GM18499 (cell line): Measurements from ENCODE around the gene INPP4B.

Source experiments
- ATAC-seq: cut with Tn5 transposase; IDR thresholded peaks from one replicate; pipeline ENCODE4 v1.9.1; 2021; ENCODE audit warnings: moderate number of reproducible peaks; ENCODE audit not compliant: insufficient read depth, unreplicated experiment

INPP4B gene

DNA sequence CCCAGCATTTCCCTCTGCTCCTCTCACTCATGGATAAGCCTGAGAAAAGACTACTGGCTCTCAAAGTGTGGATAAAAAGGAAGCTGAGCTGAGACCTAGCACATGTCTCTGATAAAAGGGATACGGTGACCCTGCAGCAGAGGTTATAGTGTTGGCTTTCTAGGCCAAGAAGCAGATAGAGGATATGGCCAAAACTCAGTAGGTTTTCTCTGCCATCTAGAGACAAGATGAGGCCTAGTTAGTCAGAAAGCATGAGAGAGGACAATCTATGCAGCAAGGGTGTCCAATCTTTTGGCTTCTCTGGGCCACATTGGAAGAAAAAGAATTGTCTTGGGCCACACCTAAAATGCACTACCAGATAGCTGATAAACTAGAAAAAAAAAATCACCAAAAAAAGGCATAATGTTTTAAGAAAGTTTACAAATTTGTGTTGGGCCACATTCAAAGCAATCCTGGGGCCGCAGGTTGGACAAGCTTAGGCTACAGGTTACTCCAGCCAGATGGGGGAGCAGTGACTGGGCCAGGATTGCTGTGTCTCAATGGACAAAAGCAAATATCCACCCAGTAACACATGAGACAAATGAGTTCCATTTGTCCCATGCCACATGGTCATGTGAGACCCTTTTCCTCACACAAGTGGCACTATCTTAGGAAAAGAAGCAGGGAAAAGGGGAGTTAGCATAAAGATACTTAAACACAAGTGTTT, 411.4 kb downstream of the INPP4B start:
- no peak for ATAC-seq

DNA sequence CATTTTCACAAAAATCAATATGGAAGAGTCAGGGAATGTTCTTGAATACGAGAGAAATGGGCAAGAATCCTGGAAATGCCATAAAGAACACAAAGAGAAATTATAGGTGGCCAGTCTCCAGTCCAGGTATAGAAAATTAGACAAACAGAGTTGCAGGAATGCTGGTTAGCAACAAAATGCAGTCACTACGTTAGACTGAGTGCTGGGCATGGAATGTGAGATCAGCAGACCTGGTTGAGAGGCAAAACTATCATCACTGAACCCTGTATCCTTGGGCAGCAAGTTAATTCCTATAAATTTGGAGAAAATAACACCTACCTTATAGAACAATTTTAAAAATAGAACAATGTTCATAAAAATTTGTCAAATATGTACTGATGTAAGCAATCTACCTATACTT, 417.4 kb downstream of the INPP4B start:
- ATAC-seq, result no peak

DNA sequence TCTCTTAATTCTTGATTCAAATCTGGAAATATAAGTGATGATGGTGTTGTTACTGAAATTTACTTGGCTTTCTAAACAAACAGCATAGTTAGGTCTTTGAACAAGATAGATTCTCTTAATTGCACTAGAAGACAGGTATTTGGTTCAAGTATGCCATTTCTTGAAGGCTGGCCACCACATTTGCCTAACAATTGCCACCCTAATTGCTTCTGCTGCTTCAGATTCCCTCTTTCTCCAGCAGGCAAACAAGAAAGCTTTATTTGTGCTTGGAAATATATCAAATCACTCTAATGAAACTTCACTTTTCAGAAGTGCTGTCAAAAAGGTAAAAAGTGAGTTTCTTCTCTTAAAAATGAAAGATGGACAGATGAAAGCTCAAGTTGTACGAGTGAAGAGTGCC, 418.6 kb downstream of the INPP4B start:
- no peak for ATAC-seq

DNA sequence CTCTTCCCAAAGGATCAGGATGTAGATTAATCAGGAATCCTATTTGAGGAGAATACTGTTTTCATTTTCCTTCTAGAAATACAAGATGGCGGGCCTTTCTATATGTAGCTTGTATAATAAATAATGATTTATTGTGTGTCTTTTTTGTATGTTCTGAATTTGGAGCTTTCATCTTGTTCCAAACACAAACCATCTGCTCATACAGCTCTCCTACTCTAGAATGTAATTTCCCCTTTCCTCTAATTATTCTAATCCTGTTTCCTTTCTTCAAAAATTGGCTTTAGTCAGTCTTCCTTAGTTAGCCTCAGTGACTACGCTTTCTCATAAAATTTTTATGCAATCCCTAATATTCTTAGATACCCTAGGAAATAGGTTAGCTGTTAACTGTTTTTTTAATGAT, 422.2 kb downstream of the INPP4B start:
- ATAC-seq, result no peak

DNA sequence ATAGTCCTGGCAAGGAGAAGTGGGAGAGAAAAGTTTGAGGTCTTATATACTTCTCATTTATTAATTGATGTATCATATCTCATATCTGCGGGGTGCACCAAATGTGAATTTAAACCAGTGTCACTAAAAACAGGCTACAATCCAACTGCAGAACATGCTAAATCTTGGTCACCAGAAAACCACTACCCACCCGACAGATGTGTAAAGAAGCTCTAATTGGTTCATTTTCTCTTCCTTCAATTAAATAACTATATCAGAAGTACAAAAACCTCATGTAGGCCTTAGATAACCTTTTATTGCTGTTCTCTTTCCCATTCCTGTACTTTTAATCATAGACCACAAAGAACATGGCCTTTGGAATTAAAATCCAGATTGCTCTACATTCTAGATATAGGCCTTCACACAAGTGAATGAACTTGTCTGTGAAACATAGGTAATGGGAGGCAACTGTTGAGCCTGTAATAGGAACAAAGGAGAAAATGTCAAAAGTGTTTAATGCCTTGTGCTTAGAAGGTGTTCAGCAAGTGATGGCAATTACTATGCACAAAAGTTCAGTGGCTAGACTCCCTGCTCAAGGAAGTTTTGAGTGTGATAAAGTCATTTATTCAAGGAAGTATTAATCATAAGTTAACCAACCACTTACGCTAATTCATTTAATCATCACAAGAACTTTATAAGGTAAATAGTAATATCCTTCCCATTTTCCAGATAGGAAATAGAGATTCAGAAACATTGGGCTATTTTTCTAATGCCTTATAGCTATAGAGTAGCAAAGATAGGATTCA, 425.6 kb downstream of the INPP4B start:
- no peak for ATAC-seq

DNA sequence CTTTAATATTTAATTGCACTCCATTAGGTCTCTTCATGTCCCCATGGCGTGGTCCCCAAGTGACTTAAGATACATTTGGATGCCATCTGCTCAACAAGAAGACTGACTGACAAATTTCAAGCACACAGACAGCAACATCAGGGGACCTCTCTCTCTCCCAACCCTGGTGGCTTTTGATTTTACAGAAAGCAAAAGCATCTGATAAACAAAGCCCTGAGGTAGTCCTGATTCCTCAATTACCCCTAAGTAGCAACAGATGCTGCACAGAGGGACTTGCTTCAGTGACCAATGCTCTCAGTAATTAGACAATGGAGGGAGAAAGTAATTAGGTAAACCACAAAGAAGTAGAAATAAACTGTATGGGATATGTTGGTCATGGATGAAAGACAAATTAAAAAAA, 426.4 kb downstream of the INPP4B start:
- no peak for ATAC-seq

DNA sequence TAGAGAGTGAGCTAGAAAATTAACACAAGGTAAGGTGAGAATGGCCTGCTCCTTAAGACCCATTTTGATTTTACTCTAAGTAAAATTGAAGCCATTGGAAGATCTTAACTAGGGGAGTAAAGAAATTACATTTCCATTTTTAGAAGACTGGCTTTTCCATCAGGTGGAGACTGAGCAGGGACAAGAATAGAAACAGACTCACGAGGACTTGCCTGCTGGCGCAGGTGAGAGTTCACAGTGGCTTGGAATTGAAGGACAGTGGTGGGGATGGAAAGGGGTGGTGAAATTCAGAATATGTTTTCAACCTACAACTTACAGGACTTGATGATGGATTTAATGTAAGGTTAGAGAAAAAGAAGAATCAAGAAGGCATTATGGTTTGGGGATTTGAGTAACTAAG, 427.4 kb downstream of the INPP4B start:
- ATAC-seq, result no peak

DNA sequence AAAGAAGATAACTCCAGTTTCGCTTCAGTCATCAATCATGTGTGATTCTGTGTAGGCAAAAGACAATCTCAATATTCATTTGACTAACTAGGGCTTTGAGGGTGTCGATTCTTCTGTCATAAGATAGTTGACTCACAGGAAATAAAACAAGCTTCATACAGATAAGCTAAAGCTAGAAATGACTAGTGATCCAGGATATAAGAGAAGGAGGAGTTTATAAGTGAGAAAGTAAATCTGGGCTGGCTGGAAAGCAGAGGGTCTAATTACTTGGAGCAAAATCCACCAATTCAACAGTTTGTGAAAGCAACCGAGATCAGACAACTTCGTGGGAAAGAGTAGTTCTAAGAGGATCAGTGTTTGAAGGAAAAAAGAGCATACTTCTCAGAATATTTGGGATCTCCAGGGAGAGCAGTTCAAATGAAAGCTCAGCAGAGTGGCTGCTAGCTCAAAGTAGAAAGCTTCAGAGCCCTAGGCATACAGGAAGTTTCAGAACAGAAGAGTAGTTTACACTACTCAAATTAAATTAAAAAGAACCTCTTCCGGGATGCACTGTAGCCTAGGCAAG, 429.3 kb downstream of the INPP4B start:
- ATAC-seq, result no peak

DNA sequence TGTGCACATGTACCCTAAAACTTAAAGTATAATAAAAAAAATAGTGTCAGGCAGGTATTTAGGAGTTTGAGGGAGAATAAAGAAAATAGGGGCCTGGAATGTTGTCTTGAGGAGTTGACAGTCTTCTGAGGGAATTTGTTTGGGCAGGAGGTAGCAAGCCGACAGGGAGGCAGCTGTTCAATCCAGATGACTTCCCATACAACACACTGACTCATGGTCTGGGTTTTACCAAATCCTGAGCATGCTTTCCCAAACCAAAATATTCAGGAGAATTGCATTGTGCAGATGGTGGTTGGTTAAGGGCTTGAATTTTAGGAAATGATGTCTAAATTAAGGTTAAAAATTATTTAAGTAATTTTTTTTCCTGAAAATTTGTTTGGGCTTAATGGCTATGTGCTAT, 430.0 kb downstream of the INPP4B start:
- no peak for ATAC-seq

DNA sequence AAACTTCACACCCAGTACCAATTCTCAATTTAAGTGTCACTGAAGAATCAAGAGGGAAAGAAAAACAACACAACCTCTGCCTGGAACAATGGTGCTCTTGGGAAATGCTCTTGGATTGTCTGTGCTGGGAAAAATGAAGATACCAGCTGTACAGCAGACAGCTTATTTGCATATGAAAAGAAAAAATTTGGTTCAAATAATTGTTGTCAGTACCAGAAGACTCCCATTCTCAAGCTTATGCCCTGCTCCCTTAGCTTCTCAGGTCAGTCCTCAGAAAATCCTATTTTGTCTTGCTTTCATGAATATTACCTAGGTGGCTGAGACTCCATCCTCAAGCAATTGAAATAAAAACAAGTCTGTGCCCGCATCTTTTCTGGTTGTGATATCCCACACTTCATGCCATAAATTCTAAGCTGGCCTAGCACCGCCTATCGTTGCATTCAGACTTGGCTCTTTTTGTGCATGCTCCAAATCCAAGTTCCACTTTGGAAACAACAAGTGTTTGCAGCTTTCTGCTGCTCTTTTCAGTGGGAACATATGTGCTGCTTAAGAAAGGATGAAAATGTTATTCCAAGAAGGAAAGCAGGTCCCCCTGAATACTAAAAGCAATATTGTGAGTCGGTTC, 431.6 kb downstream of the INPP4B start:
- no peak for ATAC-seq

DNA sequence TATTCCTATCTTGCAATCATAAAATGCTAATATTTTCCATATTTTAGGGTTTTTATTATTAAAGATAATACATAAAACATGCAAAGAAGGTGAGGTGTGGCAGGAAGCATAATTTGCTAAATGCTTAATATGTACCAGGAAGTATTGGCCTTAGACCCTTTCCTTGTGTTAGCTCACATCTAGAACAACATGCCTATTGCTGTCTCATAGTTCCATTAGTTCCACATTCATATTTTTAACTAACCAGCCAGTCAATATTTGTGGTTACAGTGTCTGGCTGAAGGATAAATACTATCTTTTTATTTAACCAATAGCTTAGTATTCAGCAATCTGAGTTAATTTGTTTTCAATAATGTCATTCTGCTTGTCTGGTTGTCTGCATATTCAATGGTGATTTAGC, 432.6 kb downstream of the INPP4B start:
- ATAC-seq, result no peak

DNA sequence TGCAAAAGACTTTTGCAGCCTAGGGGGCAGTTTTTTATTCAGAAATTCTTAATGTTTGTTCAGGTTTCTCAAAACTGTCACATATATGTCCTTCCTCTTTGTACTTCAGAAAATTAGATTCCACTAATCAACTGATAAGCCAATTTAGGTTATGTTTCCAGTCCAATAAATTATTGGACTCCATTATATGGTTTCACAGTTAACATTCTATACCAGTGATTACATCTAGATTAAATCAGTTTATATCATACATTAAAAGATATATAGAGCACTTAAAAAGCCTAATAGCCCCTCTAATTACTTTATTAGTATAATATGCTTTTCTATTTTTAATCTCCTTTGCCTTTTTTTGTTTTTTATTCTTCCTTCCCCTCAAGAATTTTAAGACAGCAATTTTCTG, 434.1 kb downstream of the INPP4B start:
- ATAC-seq, result no peak

DNA sequence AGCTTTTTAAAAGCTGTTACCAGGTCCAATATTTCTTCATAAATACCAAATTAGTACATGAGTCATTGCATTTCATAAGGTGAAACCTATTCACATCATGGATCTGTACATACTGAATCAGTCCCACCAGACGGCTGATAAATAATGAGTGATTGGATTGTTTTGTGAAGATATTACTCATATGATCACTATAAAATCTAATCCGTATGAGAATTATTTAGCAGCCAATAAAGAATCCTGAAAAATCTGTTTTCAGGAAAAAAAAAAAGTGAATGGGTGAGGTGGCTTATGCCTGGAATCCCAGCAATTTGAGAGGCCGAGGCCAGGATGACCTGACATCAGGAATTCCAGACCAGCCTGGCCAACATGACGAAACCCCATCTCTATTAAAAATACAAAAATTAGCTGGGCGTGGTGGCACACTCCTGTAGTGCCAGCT, 438.1 kb downstream of the INPP4B start:
- ATAC-seq, result no peak

DNA sequence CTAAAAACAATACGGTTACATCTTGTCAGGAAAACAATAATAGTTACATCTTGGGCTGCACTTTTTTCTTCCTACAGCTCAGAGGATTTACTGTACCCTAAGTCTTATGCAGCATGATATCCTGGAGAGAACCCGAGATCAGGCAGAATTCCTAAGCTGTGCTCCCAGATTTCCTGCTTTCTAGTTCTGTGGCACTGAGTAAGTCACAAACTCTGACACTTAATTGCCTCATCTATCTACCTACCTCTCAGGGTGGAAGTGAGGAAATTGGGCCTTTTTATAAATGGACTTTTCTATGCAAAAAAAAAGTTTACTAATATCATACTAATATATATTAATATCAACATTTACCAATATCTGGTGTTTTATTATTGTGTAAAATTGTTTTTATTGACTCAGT, 438.5 kb downstream of the INPP4B start:
- ATAC-seq, result no peak

DNA sequence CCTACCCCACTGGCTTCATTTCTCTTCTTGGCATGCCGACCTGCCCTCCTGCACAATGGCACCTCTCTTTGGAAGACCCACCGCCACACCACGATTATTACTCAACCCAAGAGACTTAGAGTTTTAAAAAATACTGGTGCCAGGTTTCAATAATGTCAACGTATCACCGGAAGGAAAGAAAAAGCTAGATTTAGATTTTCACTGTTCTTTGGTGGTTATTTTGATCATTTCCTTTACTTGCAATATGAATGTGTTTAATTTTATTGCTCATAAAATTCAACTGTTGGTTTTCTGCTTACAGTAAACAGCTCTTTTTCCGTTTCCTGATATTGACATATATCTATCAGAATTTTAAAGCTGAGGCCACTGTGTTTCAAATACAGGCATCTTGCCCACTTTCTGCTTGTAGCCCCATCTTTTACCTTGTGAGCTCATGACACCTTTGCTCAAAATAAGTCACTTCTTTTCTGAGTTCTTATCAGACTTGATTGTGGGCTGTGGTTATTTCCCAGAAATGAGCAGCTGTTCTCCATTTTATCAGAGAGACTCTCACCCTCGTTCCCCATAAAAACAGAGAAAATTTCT, 439.1 kb downstream of the INPP4B start:
- no peak for ATAC-seq

DNA sequence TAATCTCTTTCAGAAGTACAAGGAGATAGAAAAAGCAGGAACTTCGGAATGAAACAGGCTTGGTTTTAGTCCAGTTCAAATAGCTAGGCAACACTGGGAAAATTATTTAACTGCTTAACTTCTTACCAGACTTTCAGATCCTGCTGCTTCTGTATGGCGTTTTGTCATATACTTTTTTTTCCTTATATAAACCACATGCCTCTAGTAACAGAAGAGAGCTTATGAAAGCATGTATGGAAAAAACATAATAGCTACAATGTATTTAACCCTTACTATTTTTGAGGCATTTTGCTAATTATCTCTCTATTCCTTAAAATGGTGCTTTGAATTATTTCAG, 439.6 kb downstream of the INPP4B start:
- no peak for ATAC-seq

DNA sequence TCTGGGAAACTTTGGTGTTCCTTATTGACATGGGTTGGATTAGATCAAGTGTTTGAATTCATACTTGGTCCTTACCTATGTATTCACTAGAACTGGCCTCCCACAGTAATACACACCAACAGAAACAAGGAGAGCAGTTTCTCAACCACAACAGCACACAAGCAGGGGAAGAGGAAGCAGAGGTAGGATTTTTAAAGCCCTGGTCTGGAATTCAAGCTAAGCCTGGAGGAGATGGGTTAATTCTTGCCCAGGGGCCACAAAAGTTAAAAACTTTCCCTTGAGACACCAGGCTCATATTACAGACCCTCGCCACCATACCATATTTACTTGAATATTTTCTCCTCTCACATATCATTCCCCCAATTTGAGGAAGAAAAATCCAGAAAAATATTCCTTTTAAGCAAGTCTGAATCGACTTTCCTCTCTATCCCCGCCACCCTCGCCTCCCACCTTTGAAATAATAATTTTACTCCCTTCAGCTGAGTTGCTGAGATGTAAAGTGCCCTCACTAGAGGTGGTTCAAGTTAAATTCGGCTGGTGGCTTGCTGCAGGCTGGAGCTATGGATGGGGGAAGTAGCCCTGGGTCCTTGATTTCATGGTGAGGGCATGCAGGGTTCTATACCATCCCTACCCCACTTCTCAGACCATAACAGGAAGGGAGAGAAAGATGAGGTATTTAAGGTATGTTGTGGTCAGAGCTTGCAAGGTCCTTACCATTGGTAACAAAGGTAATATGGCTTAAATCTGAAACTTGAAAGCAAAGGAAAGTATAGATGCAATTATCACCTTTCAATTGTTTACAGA, 440.2 kb downstream of the INPP4B start:
- no peak for ATAC-seq

DNA sequence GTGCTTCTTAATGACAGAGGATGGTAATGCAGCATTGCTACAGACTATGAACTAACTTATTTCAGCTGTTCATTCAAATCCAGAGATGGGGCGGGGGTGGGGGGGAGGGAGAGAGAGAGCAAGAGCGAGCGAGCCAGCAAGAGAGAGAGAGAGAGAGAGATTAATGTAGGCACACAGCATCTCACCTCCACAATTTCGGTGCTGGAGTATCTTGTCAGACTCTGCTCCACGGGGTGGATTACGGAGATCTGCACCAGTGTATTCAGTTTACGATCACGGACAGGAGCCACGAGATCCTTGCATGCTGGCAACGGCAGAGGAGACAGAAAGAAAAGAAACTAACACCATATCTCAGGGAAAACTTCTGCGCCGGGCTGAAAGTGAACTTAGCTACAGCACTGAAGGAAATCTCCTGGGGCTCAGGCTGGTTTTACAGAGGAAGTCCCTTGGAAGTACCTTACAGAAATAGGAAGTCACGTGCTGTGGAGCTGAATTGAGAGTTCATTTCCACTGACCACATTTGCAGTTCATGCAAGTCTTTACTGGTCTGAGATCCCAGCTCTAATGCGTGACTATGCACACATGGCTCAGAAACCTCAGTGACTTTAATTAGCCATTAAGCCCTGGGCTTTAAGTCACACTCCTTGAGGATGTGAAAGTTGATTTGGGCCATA, 440.9 kb downstream of the INPP4B start:
- ATAC-seq, result no peak

DNA sequence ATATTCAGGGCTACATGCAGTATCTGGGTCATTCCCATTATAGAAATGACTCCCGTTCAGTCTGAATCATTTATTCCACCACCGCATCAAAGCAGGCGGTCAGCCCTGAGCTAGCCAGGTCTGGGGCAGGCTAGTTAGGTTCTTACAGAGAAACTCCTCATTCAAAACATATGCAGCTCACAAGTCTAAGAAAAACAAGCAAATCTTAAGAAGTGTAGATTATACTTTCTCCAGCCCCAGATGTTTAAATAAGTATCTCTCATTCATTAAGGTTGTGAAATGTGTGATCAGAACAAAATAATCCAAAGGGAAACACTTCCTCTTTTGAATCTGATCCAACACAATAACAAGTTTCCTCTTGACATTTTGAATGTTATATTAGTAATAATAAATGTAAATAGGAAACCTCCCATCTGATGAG, 441.9 kb downstream of the INPP4B start:
- no peak for ATAC-seq

DNA sequence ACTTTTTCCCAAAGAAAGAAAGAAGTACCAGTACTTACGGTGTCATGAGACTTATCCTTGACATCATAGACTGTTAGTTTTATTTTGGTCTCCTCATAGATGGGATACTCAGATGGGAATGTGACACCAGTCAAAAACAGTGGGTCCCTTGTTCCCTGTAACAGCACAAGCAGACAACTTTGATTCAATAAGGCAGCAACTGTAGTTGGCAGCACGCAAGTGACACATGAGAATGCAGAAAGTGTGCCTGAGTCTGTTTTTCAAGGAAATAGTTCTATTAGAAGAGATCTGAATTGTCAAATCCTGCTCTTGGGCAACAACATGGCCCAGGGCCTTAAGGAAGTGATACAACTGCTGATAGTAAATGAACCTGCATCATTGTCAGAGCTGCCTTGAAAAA, 443.2 kb downstream of the INPP4B start:
- ATAC-seq, result no peak
